H1 (cell line): ENCODE data around the gene OR12D2. TPM values are rescaled to one million over a fixed set of nuclear protein-coding genes. Genes with fewer than 3 reads are reported as not detected.

Source experiments
- CTCF ChIA-PET: fragments of 300-600 bp; sonication (Branson Sonifier 250); formaldehyde crosslinking; loops from one replicate; lab custom pipeline; 2021; ENCODE audit not compliant: partially characterized antibody; lab: Charles Lee
- POLR2A ChIA-PET: fragments of 300-600 bp; sonication (Branson Sonifier 250); formaldehyde crosslinking; loops from one replicate; lab custom pipeline; 2021; ENCODE audit warnings: inconsistent platforms; ENCODE audit not compliant: partially characterized antibody; lab: Charles Lee
- DNase-seq, 2 experiments: peaks; one replicate each; pipeline versions ENCODE4 v3.0.0 to v3.0.0-alpha.2; 2010 to 2022; ENCODE audit warnings: low spot score in 2 of 2, low read depth in 1 of 2, mixed read lengths in 1 of 2
- FAIRE-seq: peaks from 2 replicates; lab custom pipeline; 2011; peaks lifted over from hg19 to GRCh38; lab: Jason Lieb, UNC
- H2AFZ ChIP-seq: 2 replicates; pipeline ENCODE4 v1.8.1; 2012; ENCODE audit warnings: low read length, inconsistent platforms
- H2AK5ac ChIP-seq: 2 replicates; pipeline ENCODE4 v1.6.1; 2013; ENCODE audit warnings: low read depth, low read length
- H2BK120ac ChIP-seq: replicated peaks from 2 replicates; pipeline ENCODE3; 2013; ENCODE audit warnings: low read depth, low read length, inconsistent platforms
- H2BK12ac ChIP-seq: 2 replicates; pipeline ENCODE4 v1.6.1; 2013; ENCODE audit warnings: low read depth, low read length
- H2BK15ac ChIP-seq: 2 replicates; pipeline ENCODE4 v1.6.1; 2013; ENCODE audit warnings: low read length
- H2BK20ac ChIP-seq: 2 replicates; pipeline ENCODE4 v1.6.1; 2013; ENCODE audit warnings: low read length
- H2BK5ac ChIP-seq: 2 replicates; pipeline ENCODE4 v1.6.1; 2013; ENCODE audit warnings: low read depth, low read length
- H3K14ac ChIP-seq: 2 replicates; pipeline ENCODE4 v1.6.1; 2013; ENCODE audit warnings: inconsistent platforms; ENCODE audit not compliant: insufficient read length
- H3K18ac ChIP-seq: 2 replicates; pipeline ENCODE4 v1.6.1; 2013; ENCODE audit warnings: low read length; ENCODE audit errors: extremely low read depth
- H3K23ac ChIP-seq: 2 replicates; pipeline ENCODE4 v1.6.1; 2013; ENCODE audit warnings: inconsistent platforms; ENCODE audit not compliant: insufficient read length
- H3K23me2 ChIP-seq: 2 replicates; pipeline ENCODE4 v1.6.1; 2013; ENCODE audit warnings: low read depth, low read length
- H3K27ac ChIP-seq: 2 replicates; pipeline ENCODE4 v1.6.1; 2011; ENCODE audit warnings: low read depth, low read length, inconsistent platforms
- H3K27me3 ChIP-seq, 4 experiments: replicated peaks in 1 of 4; 1 replicate in 1 of 4; 2 replicates in 3 of 4; pipeline versions ENCODE4 v1.6.1 to v1.8.1; 2011 to 2013; ENCODE audit warnings: low read length in 3 of 4, mild to moderate bottlenecking in 3 of 4, inconsistent platforms in 2 of 4, mixed read lengths in 2 of 4, moderate library complexity in 1 of 4; ENCODE audit not compliant: control insufficient read depth in 3 of 4, insufficient read depth in 3 of 4; ENCODE audit errors: extremely low read depth in 1 of 4
- H3K36me3 ChIP-seq, 4 experiments: 2 replicates each; pipeline versions ENCODE4 v1.6.1 to v1.8.1; 2011 to 2013; ENCODE audit warnings: mild to moderate bottlenecking in 4 of 4, low read length in 3 of 4, moderate library complexity in 2 of 4, control low read depth in 1 of 4, inconsistent platforms in 1 of 4; ENCODE audit not compliant: insufficient read depth in 4 of 4, control insufficient read depth in 2 of 4
- H3K4ac ChIP-seq: replicated peaks from 2 replicates; pipeline ENCODE3; 2013; ENCODE audit warnings: low read length, low read depth, mixed read lengths, inconsistent platforms; ENCODE audit not compliant: insufficient read length
- H3K4me1 ChIP-seq, 4 experiments: replicated peaks in 1 of 4; 1 replicate in 1 of 4; 2 replicates in 3 of 4; pipeline versions ENCODE4 v1.6.1 to v1.8.1; 2011 to 2013; ENCODE audit warnings: low read length in 3 of 4, inconsistent platforms in 2 of 4, mixed read lengths in 1 of 4; ENCODE audit not compliant: insufficient read depth in 4 of 4, control insufficient read depth in 3 of 4
- H3K4me2 ChIP-seq, 2 experiments: 2 replicates each; pipeline versions ENCODE4 v1.6.1 to v1.8.1; 2011 to 2013; ENCODE audit warnings: low read depth in 2 of 2, low read length in 2 of 2, control low read depth in 1 of 2, inconsistent platforms in 1 of 2, mild to moderate bottlenecking in 1 of 2; ENCODE audit not compliant: insufficient read depth in 1 of 2
- H3K4me3 ChIP-seq, 4 experiments: fragments of 200-600, 300-600 bp in 1 of 4; sonication (generic), shearing (Covaris generic), sonication (Bioruptor Twin) in 1 of 4; 2 replicates each; pipeline versions ENCODE4 v1.5.1 to v1.8.1; 2011 to 2016; ENCODE audit warnings: low read length in 4 of 4, low read depth in 3 of 4, control low read depth in 2 of 4, inconsistent platforms in 2 of 4, mild to moderate bottlenecking in 2 of 4, mixed read lengths in 1 of 4, moderate library complexity in 1 of 4; ENCODE audit not compliant: insufficient read depth in 2 of 4; ENCODE audit errors: extremely low read depth in 1 of 4
- H3K56ac ChIP-seq: replicated peaks from 2 replicates; pipeline ENCODE3; 2013; ENCODE audit warnings: low read depth, mild to moderate bottlenecking, mixed read lengths, low read length, inconsistent platforms; ENCODE audit not compliant: insufficient read length
- H3K79me1 ChIP-seq: 2 replicates; pipeline ENCODE4 v1.6.1; 2013; ENCODE audit warnings: low read depth, low read length, control low read depth
- H3K79me2 ChIP-seq, 2 experiments: 2 replicates each; pipeline versions ENCODE4 v1.6.1 to v1.8.1; 2012 to 2013; ENCODE audit warnings: low read length in 2 of 2, mild to moderate bottlenecking in 2 of 2, inconsistent platforms in 1 of 2; ENCODE audit not compliant: insufficient read depth in 2 of 2, control insufficient read depth in 1 of 2
- H3K9ac ChIP-seq, 4 experiments: replicated peaks in 1 of 4; 1 replicate in 1 of 4; 2 replicates in 3 of 4; pipeline versions ENCODE4 v1.6.1 to v1.8.1; 2011 to 2013; ENCODE audit warnings: low read depth in 3 of 4, low read length in 3 of 4, control low read depth in 2 of 4, mild to moderate bottlenecking in 2 of 4, moderate library complexity in 2 of 4, inconsistent platforms in 1 of 4; ENCODE audit errors: extremely low read depth in 1 of 4
- H3K9me3 ChIP-seq, 2 experiments: 2 replicates each; pipeline versions ENCODE4 v1.6.1 to v1.8.1; 2012 to 2013; ENCODE audit warnings: mild to moderate bottlenecking in 2 of 2, moderate library complexity in 2 of 2, control low read depth in 1 of 2, inconsistent platforms in 1 of 2, low read depth in 1 of 2, low read length in 1 of 2, mixed read lengths in 1 of 2; ENCODE audit not compliant: insufficient read depth in 2 of 2
- H4K20me1 ChIP-seq, 2 experiments: replicated peaks in 1 of 2; 2 replicates each; pipeline versions ENCODE3 to v1.8.1; 2011 to 2013; ENCODE audit warnings: inconsistent platforms in 2 of 2, low read length in 2 of 2, mild to moderate bottlenecking in 1 of 2; ENCODE audit not compliant: insufficient read depth in 2 of 2, control insufficient read depth in 1 of 2
- H4K5ac ChIP-seq: 2 replicates; pipeline ENCODE4 v1.6.1; 2013; ENCODE audit warnings: low read length, low read depth, mixed read lengths, inconsistent platforms; ENCODE audit not compliant: insufficient read length
- H4K8ac ChIP-seq: 2 replicates; pipeline ENCODE4 v1.8.0; 2013; ENCODE audit warnings: mild to moderate bottlenecking, moderate library complexity, low read length, inconsistent platforms; ENCODE audit not compliant: insufficient read depth; ENCODE audit errors: extremely low read depth
- H4K91ac ChIP-seq: replicated peaks from 2 replicates; pipeline ENCODE3; 2013; ENCODE audit warnings: low read length, mixed read lengths, inconsistent platforms; ENCODE audit not compliant: insufficient read length
- BCL11A ChIP-seq, 2 experiments: IDR thresholded peaks; one replicate each; pipeline ENCODE4 v1.6.1; 2011; ENCODE audit warnings: low read depth in 2 of 2, low read length in 2 of 2, mild to moderate bottlenecking in 2 of 2
- CHD2 ChIP-seq: IDR thresholded peaks from 2 replicates; pipeline ENCODE4 v1.6.1; 2012; ENCODE audit warnings: low read length, improper control_type of control experiment
- E2F6 ChIP-seq: IDR thresholded peaks from 2 replicates; pipeline ENCODE4 v1.6.1; 2012; ENCODE audit warnings: inconsistent platforms
- EGR1 ChIP-seq: IDR thresholded peaks from 2 replicates; pipeline ENCODE4 v1.6.1; 2011; ENCODE audit warnings: low read depth, low read length, borderline replicate concordance
- EP300 ChIP-seq, 2 experiments: IDR thresholded peaks; 1 replicate in 1 of 2; 2 replicates in 1 of 2; pipeline ENCODE4 v1.6.1; 2011 to 2012; ENCODE audit warnings: low read depth in 2 of 2, low read length in 2 of 2, mild to moderate bottlenecking in 2 of 2, borderline replicate concordance in 1 of 2, inconsistent platforms in 1 of 2, moderate library complexity in 1 of 2
- JUN ChIP-seq: IDR thresholded peaks from 2 replicates; pipeline ENCODE4 v1.6.1; 2011; ENCODE audit warnings: low read depth, mild to moderate bottlenecking, improper control_type of control experiment, low read length
- KDM4A ChIP-seq: IDR thresholded peaks from one replicate; pipeline ENCODE4 v1.7.1; 2012; ENCODE audit warnings: low read depth, mild to moderate bottlenecking, moderate library complexity, low read length, inconsistent platforms; ENCODE audit not compliant: severe bottlenecking
- MAFK ChIP-seq: IDR thresholded peaks from 2 replicates; pipeline ENCODE4 v1.6.1; 2012; ENCODE audit warnings: low read depth, mild to moderate bottlenecking, improper control_type of control experiment, low read length
- NANOG ChIP-seq: IDR thresholded peaks from 2 replicates; pipeline ENCODE4 v1.6.1; 2011; ENCODE audit warnings: low read length, low read depth, mild to moderate bottlenecking, inconsistent platforms; ENCODE audit not compliant: insufficient read depth, poor library complexity, severe bottlenecking
- NRF1 ChIP-seq: IDR thresholded peaks from 2 replicates; pipeline ENCODE4 v1.6.1; 2011; ENCODE audit warnings: mild to moderate bottlenecking, low read depth, low read length, improper control_type of control experiment
- POLR2AphosphoS5 ChIP-seq: IDR thresholded peaks from 2 replicates; pipeline ENCODE4 v1.6.1; 2011; ENCODE audit warnings: low read depth, low read length
- RBBP5 ChIP-seq: IDR thresholded peaks from 2 replicates; pipeline ENCODE4 v1.7.1; 2012; ENCODE audit warnings: low read depth, mild to moderate bottlenecking, inconsistent platforms, low read length, moderate library complexity, borderline replicate concordance
- SIRT6 ChIP-seq: IDR thresholded peaks from one replicate; pipeline ENCODE4 v1.7.1; 2012; ENCODE audit warnings: low read length, inconsistent platforms
- SIX5 ChIP-seq: IDR thresholded peaks from 2 replicates; pipeline ENCODE4 v1.6.1; 2011; ENCODE audit warnings: mild to moderate bottlenecking, low read depth, low read length
- SP4 ChIP-seq: IDR thresholded peaks from 2 replicates; pipeline ENCODE4 v1.6.1; 2012; ENCODE audit warnings: low read length, inconsistent platforms
- WGBS, 2 experiments: shearing (Covaris generic) in 1 of 2; methylation state at CpG; one replicate each; pipeline versions ENCODE4 v1.1.6 to v1.1.7; 2013 to 2015; ENCODE audit warnings: low lambda C conversion rate in 2 of 2, mixed read lengths in 2 of 2, inconsistent platforms in 1 of 2, low coverage in 1 of 2, missing lambda C conversion rate in 1 of 2; ENCODE audit not compliant: insufficient replicate concordance in 2 of 2, insufficient coverage in 1 of 2, insufficient read length in 1 of 2; ENCODE audit errors: extremely low coverage in 1 of 2, missing lambda C conversion rate in 1 of 2; 5-methylcytosine and 5-hydroxymethylcytosine counted together
- polyA plus RNA-seq, 7 experiments: library from polyadenylated mRNA; depleted of rRNA in 3 of 7; stranded (reverse) in 5 of 7; unstranded in 2 of 7; fragments of >200 nt in 5 of 7; fragments of 200-250 nt in 2 of 7; gene quantifications; 1 replicate in 5 of 7; 2 replicates in 1 of 7; 4 replicates in 1 of 7; pipeline versions ENCODE4 v1.2.1 to v1.2.3, GENCODE V29; 2011 to 2013; ENCODE audit warnings: missing spikeins in 2 of 7, mixed read lengths in 2 of 7
- total RNA-seq: library from RNA; stranded (reverse); fragmentation: NEBNext Ultra II Directional; extraction: Animal tissue kit (Norgen Biotek cat#: 25700); gene quantifications from 2 replicates; pipeline ENCODE4 v1.2.1, GENCODE V29; 2021

OR12D2 gene
- total and polyA plus RNA-seq, 2 of the 8 experiments (the other 6 are each of a cell fraction or from before 2014, with no cell fraction given): not detected

GRCh38 chr6:29388533-29388932 lies 6.9 kb upstream of the OR12D2 start:
- Histone ChIP-seq H3K79me1 (no peaks in the 10 kb centered on the region), H2BK5ac (no peak overlapping the region), H3K4me1 (no peaks in the 10 kb centered on the region), H2BK120ac (no peak overlapping the region), H2BK12ac (no peak overlapping the region), H3K9me3 (no peaks in the 10 kb centered on the region), H3K4me3 (no peak overlapping the region), H4K20me1 (no peaks in the 10 kb centered on the region), H3K4me2 (no peak overlapping the region), H4K8ac (no peak overlapping the region), H4K91ac (no peak overlapping the region), H3K23me2 (no peaks in the 10 kb centered on the region), H3K79me2 (no peaks in the 10 kb centered on the region), H3K36me3 (no peaks in the 10 kb centered on the region), H3K27me3 (no peaks in the 10 kb centered on the region), H3K4ac (no peak overlapping the region), H4K5ac (no peak overlapping the region), H2BK20ac (no peak overlapping the region), H2AFZ (no peak overlapping the region), H3K9ac (no peak overlapping the region), H3K27ac (no peak overlapping the region), H2BK15ac (no peak overlapping the region), H3K23ac (no peak overlapping the region), H3K14ac (no peak overlapping the region), H3K18ac (no peak overlapping the region), H2AK5ac (no peak overlapping the region), H3K56ac (no peak overlapping the region)
- TF ChIP-seq SP4 (no peak), MAFK (no peak), CHD2 (no peak), SIRT6 (no peak), RBBP5 (no peak), POLR2AphosphoS5 (no peak), EGR1 (no peak), JUN (no peak), E2F6 (no peak), NANOG (no peak), EP300 (IDR thresholded peaks at IDR 0.05; ENCODE audit: borderline replicate concordance in 1 of 2, low read depth in 2 of 2, low read length in 2 of 2) (no peak), KDM4A (no peak), SIX5 (no peak), NRF1 (no peak), BCL11A (IDR thresholded peaks at IDR 0.05; ENCODE audit: low read depth in 2 of 2, low read length in 2 of 2) (no peak)
- WGBS, 2 experiments: 72 to 100% methylated on average over 1 to 4 of the region's 4 CpGs
- ChIA-PET CTCF (no interaction called here), POLR2A (no interaction called here)
- no peak for FAIRE-seq
- DNase-seq: no peak
